Ovary (tissue), 3 donors: ENCODE measurements around the gene ARAP1.

Experiments used
- CTCF ChIP-seq, 3 donors: fragments of 450-650 bp in 2 of 3; fragments of 200-600 bp in 1 of 3; IDR thresholded peaks; one replicate each; pipeline versions ENCODE4 v1.5.1 to v1.8.0; 2016 to 2022; ENCODE audit warnings: antibody characterized with exemption in 3 of 3, mild to moderate bottlenecking in 1 of 3
- EP300 ChIP-seq: sonication (generic); formaldehyde crosslinking; IDR thresholded peaks from one replicate; pipeline ENCODE4 v1.6.1; 2017; ENCODE audit warnings: antibody characterized with exemption
- donor health status: DM: no; HTN: no; CAD: no.

DNA sequence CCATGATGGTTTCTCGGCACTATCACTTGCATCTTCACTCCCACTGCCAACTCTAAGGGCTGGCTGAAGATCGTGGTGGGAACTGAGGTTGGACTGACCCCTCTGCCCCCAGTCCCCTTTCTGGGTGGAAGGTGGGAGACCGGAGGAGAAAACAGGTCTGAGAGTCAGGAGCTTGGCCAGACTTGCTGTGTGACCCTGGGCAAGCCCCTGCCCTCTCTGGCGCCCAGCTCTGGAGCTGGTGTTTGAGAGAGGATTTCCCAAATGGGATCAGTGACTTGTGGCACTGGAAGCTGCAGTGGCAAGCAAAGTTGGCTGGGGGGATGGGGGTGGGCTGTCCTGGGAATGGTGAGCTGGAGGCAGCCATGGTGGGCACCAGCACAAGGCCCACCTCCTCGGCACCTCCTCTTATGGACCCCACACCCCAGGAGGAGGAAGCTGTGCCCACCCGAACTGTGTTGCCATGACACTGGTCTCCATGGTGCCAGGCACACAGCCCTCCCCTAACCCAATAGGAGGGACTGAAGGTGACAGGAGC lies 71.5 kb downstream of the ARAP1 start:
- TF ChIP-seq CTCF (IDR thresholded peaks at IDR 0.05) (no peak), EP300 (no peak)
